Progenitor cell of endocrine pancreas (in vitro differentiated cells): ENCODE measurements around the gene SCAMP1. TPM values are rescaled to one million over a fixed set of nuclear protein-coding genes. Genes with fewer than 3 reads are reported as not detected.
A peak's percentile ranks its signal among the peaks of the same experiment; 100 is the strongest.
"Not testable (repeated sequence)": the region's sequence is repeated elsewhere in the genome, so short reads cannot be mapped to it uniquely, and the experiment has no call there.

ENCODE experiments used
- DNase-seq: peaks from one replicate; pipeline ENCODE4 v3.0.0; 2021; ENCODE audit warnings: low spot score; ENCODE audit not compliant: unreplicated experiment
- H3K27ac Mint-ChIP-seq: 2 replicates; pipeline ENCODE4 v1.8.0; 2021; ENCODE audit warnings: mild to moderate bottlenecking, moderate library complexity, mixed read lengths
- H3K27me3 Mint-ChIP-seq: 2 replicates; pipeline ENCODE4 v1.8.0; 2021; ENCODE audit warnings: mixed read lengths
- H3K36me3 Mint-ChIP-seq: 2 replicates; pipeline ENCODE4 v1.8.0; 2022; ENCODE audit warnings: mixed read lengths; ENCODE audit not compliant: insufficient read depth
- H3K4me1 Mint-ChIP-seq: 2 replicates; pipeline ENCODE4 v1.8.0; 2021; ENCODE audit warnings: low read depth, mixed read lengths
- H3K4me3 Mint-ChIP-seq: 2 replicates; pipeline ENCODE4 v1.8.0; 2021; ENCODE audit warnings: low read depth, mild to moderate bottlenecking, moderate library complexity, mixed read lengths
- H3K9me3 Mint-ChIP-seq: 2 replicates; pipeline ENCODE4 v1.8.0; 2021; ENCODE audit warnings: low read depth, mixed read lengths
- CTCF ChIP-seq: fragments of 200-600 bp; sonication (generic); IDR thresholded peaks from one replicate; pipeline ENCODE4 v1.5.0; 2021; ENCODE audit warnings: antibody characterized with exemption, mild to moderate bottlenecking; ENCODE audit not compliant: unreplicated experiment
- total RNA-seq: library from RNA; stranded (reverse); gene quantifications from 2 replicates; pipeline ENCODE4 v1.2.1, GENCODE V29; 2021

Gene SCAMP1
- total RNA-seq, 1 donor from 2014 or later, result 43.5 TPM

DNA sequence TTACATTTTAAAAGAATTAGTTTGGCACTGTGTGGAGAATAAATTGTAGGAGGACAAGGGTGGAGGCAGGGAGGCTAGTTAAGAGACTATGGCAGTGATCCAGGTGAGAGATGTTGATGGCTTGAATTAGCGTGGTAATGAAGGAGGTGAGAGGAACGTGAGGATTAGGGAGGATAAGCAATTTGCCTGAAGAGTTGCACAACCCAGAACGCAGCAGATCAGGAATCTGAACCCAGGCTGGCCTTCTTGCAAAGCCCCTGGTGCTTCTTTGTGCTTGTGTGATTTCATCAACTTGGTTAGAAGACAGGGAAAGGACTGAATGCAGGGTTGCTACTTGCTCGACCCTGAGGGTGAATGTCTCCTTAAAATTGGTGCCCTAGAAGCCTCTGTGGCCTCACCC lies 6.9 kb upstream of the SCAMP1 start:
- DNase-seq, result no peak
- no peak for TF ChIP-seq CTCF
- no peak overlapping the region for H3K4me3 Mint-ChIP-seq
- no peaks in the 10 kb centered on the region for H3K36me3 Mint-ChIP-seq
- H3K4me1 Mint-ChIP-seq, result no peaks in the 10 kb centered on the region
- no peaks in the 10 kb centered on the region for H3K9me3 Mint-ChIP-seq
- peaks cover 7% of the 10 kb centered on the region for H3K27me3 Mint-ChIP-seq
- H3K27ac Mint-ChIP-seq, result no peak overlapping the region

- DNase-seq, result no peak
- Mint-ChIP-seq H3K4me3 (no peak overlapping the region), H3K27ac (no peak overlapping the region), H3K9me3 (no peaks in the 10 kb centered on the region), H3K4me1 (no peaks in the 10 kb centered on the region), H3K27me3 (peaks cover 7% of the 10 kb centered on the region), H3K36me3 (no peaks in the 10 kb centered on the region)
- TF ChIP-seq CTCF, result no peak
These were observed 6.2 kb upstream of the SCAMP1 start for GRCh38 chr5:78354066-78354670.

DNA sequence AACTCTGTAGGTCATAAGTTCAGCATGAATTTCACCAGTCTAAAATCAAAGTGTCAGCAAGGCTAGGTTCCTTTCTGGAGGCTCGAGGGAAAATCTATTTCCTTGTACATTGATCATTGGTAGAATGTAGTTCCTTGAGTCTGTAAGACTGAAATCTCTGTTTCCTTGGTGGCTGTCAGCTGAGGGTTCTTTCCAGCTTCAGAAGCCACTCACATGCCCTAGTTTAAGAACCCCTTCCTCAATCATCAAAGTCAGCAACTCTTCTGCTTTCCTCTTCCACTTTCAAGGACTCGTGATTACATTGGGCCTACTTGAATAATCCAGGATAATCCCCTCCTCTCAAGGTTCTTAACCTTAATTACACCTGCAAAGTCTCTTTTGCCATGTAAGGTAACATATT lies 4.9 kb upstream of the SCAMP1 start:
- DNase-seq, result no peak
- TF ChIP-seq CTCF, result no peak
- no peak overlapping the region for H3K4me3 Mint-ChIP-seq

GRCh38 chr5:78359455-78359830 lies 974 bp upstream of the SCAMP1 start:
- Mint-ChIP-seq H3K27ac (peak overlapping the region; percentile 96), H3K4me1 (peaks cover 11% of the 10 kb centered on the region), H3K4me3 (peak overlapping the region; percentile 96)
- not testable (repeated sequence) for DNase-seq, H3K27me3 Mint-ChIP-seq, H3K9me3 Mint-ChIP-seq, H3K36me3 Mint-ChIP-seq

More for the DNA sequence above, 4.9 kb upstream of the SCAMP1 start:
- Mint-ChIP-seq H3K27me3 (peaks cover 7% of the 10 kb centered on the region), H3K4me1 (peaks cover 1% of the 10 kb centered on the region), H3K27ac (no peak overlapping the region), H3K36me3 (no peaks in the 10 kb centered on the region), H3K9me3 (no peaks in the 10 kb centered on the region)

DNA sequence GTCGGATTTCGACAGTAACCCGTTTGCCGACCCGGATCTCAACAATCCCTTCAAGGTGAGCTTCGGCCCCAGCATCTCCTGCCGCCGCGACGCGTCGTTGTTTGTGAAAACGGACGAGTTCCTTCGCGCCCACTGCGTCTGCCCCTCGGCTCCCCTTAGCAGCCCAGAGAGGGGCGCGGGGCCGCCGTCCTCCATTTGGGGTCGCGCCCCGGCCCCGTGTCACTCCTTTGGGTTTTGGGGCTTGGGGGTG lies 182 bp downstream of the SCAMP1 start:
- Mint-ChIP-seq H3K36me3 (no peaks in the 10 kb centered on the region), H3K4me1 (peaks cover 11% of the 10 kb centered on the region), H3K27me3 (no peaks in the 10 kb centered on the region), H3K27ac (peak overlapping the region; percentile 96), H3K4me3 (peak overlapping the region; percentile 96), H3K9me3 (no peaks in the 10 kb centered on the region)
- TF ChIP-seq CTCF, result no peak
- no peak for DNase-seq

- peak; percentile 25 for TF ChIP-seq CTCF
- Mint-ChIP-seq H3K27ac (peak overlapping the region; percentile 96), H3K27me3 (no peaks in the 10 kb centered on the region), H3K4me3 (peak overlapping the region; percentile 96), H3K9me3 (no peaks in the 10 kb centered on the region), H3K36me3 (no peaks in the 10 kb centered on the region), H3K4me1 (peaks cover 11% of the 10 kb centered on the region)
- DNase-seq, result peak; percentile 44
These were observed 660 bp downstream of the SCAMP1 start for GRCh38 chr5:78360924-78361630.
